GM19193 (cell line): ENCODE results near the gene MRTFB.

Experiments used
- POLR2A ChIP-seq: IDR thresholded peaks from 4 replicates; pipeline ENCODE4 v1.6.1; 2011; ENCODE audit not compliant: insufficient read depth, insufficient read length; ENCODE audit errors: extremely low read depth

MRTFB gene

GRCh38 chr16:14109782-14110727, 38.9 kb downstream of the MRTFB start:
- TF ChIP-seq POLR2A: no peak

- no peak for TF ChIP-seq POLR2A
Observed at GRCh38 chr16:14110728-14111251, 39.7 kb downstream of the MRTFB start.

GRCh38 chr16:14111713-14112538, 40.8 kb downstream of the MRTFB start:
- no peak for TF ChIP-seq POLR2A

- no peak for TF ChIP-seq POLR2A
Observed at GRCh38 chr16:14112539-14112856, 41.4 kb downstream of the MRTFB start.

- no peak for TF ChIP-seq POLR2A
Observed at GRCh38 chr16:14113344-14113743, 42.2 kb downstream of the MRTFB start.

- TF ChIP-seq POLR2A: no peak
Observed at GRCh38 chr16:14117051-14117450, 45.9 kb downstream of the MRTFB start.

- TF ChIP-seq POLR2A: no peak
Observed at GRCh38 chr16:14119799-14120198, 48.7 kb downstream of the MRTFB start.

GRCh38 chr16:14120335-14120734, 49.2 kb downstream of the MRTFB start:
- TF ChIP-seq POLR2A: no peak

GRCh38 chr16:14121142-14121541, 50.0 kb downstream of the MRTFB start:
- TF ChIP-seq POLR2A: no peak

- TF ChIP-seq POLR2A: no peak
Observed at GRCh38 chr16:14121872-14122271, 50.8 kb downstream of the MRTFB start.

- TF ChIP-seq POLR2A: no peak
Observed at GRCh38 chr16:14125000-14125681, 54.0 kb downstream of the MRTFB start.

- TF ChIP-seq POLR2A: no peak
Observed at GRCh38 chr16:14125708-14126107, 54.6 kb downstream of the MRTFB start.

- TF ChIP-seq POLR2A: no peak
Observed at GRCh38 chr16:14128097-14128496, 57.0 kb downstream of the MRTFB start.

- TF ChIP-seq POLR2A: no peak
Observed at GRCh38 chr16:14129502-14129901, 58.4 kb downstream of the MRTFB start.
